HepG2 (cell line): Measurements from ENCODE around the gene CAMTA1. TPM values are rescaled to one million over a fixed set of nuclear protein-coding genes. Genes with fewer than 3 reads are reported as not detected.
A peak's percentile ranks its signal among the peaks of the same experiment; 100 is the strongest.

ENCODE experiments used
- EED ChIP-seq: sonication (generic); formaldehyde crosslinking; IDR thresholded peaks from 2 replicates; pipeline ENCODE4 v1.5.0; 2020; ENCODE audit warnings: mild to moderate bottlenecking, missing genetic modification reagents
- ISX ChIP-seq: sonication (generic); formaldehyde crosslinking; conservative IDR thresholded peaks from 2 replicates; pipeline ENCODE4 v1.5.0; 2020; ENCODE audit warnings: missing genetic modification reagents
- KLF6 ChIP-seq: IDR thresholded peaks from 2 replicates; pipeline ENCODE4 v1.8.0; 2016; ENCODE audit warnings: missing biosample characterization, missing genetic modification reagents
- THYN1 ChIP-seq: sonication (generic); formaldehyde crosslinking; IDR thresholded peaks from 2 replicates; pipeline ENCODE4 v1.8.1; 2023; ENCODE audit warnings: low read depth, mild to moderate bottlenecking, moderate library complexity, missing genetic modification reagents, borderline replicate concordance
- ZNF274 ChIP-seq: sonication (generic); formaldehyde crosslinking; IDR thresholded peaks from 2 replicates; pipeline ENCODE4 v1.5.1; 2020; ENCODE audit warnings: mild to moderate bottlenecking, missing genetic modification reagents
- ZNF331 ChIP-seq: sonication (generic); formaldehyde crosslinking; IDR thresholded peaks from 2 replicates; pipeline ENCODE4 v1.4.0; 2020; ENCODE audit warnings: missing genetic modification reagents
- ZNF530 ChIP-seq: sonication (generic); formaldehyde crosslinking; IDR thresholded peaks from 2 replicates; pipeline ENCODE4 v1.5.0; 2020; ENCODE audit warnings: low read depth, mild to moderate bottlenecking, missing genetic modification reagents
- ZSCAN20 ChIP-seq: sonication (generic); formaldehyde crosslinking; IDR thresholded peaks from 2 replicates; pipeline ENCODE4 v1.4.0; 2020; ENCODE audit warnings: missing genetic modification reagents, mild to moderate bottlenecking, borderline replicate concordance
- polyA plus RNA-seq, 8 experiments: library from polyadenylated mRNA; depleted of rRNA in 3 of 8; stranded (reverse) in 7 of 8; unstranded in 1 of 8; fragments of >200 nt; fragmentation: Illumina TruSeq in 4 of 8; extraction: Trizol in 4 of 8; gene quantifications; 2 replicates each; pipeline versions ENCODE4 v1.2.1 to v1.2.3, GENCODE V29; 2011 to 2016; ENCODE audit warnings: low read depth in 4 of 8, missing spikeins in 1 of 8, mixed read lengths in 1 of 8; ENCODE audit not compliant: insufficient read depth in 1 of 8
- total RNA-seq, 5 experiments: library from RNA; depleted of rRNA; stranded (reverse); fragments of >200 nt; fragmentation: Illumina TruSeq; extraction: Trizol; gene quantifications; 2 replicates each; pipeline ENCODE4 v1.2.3, GENCODE V29; 2016; ENCODE audit warnings: low read depth in 1 of 5
- TF ChIP-seq, protein P1 (sequence below): sonication (generic); formaldehyde crosslinking; IDR thresholded peaks from 2 replicates; pipeline ENCODE4 v1.5.0; 2020; ENCODE audit warnings: mild to moderate bottlenecking, missing genetic modification reagents
- TF ChIP-seq, protein P2 (sequence below): sonication (generic); formaldehyde crosslinking; IDR thresholded peaks from one replicate; pipeline ENCODE4 v1.5.1; 2020; ENCODE audit warnings: mild to moderate bottlenecking, missing genetic modification reagents; ENCODE audit errors: not compliant biosample characterization
- TF ChIP-seq, protein P3 (sequence below): IDR thresholded peaks from 2 replicates; pipeline ENCODE4 v1.6.1; 2016

Gene CAMTA1
- total and polyA plus RNA-seq, 2 of the 13 experiments (the other 11 are each of a cell fraction or from before 2014, with no cell fraction given) = 25.0 to 36.4 TPM

DNA sequence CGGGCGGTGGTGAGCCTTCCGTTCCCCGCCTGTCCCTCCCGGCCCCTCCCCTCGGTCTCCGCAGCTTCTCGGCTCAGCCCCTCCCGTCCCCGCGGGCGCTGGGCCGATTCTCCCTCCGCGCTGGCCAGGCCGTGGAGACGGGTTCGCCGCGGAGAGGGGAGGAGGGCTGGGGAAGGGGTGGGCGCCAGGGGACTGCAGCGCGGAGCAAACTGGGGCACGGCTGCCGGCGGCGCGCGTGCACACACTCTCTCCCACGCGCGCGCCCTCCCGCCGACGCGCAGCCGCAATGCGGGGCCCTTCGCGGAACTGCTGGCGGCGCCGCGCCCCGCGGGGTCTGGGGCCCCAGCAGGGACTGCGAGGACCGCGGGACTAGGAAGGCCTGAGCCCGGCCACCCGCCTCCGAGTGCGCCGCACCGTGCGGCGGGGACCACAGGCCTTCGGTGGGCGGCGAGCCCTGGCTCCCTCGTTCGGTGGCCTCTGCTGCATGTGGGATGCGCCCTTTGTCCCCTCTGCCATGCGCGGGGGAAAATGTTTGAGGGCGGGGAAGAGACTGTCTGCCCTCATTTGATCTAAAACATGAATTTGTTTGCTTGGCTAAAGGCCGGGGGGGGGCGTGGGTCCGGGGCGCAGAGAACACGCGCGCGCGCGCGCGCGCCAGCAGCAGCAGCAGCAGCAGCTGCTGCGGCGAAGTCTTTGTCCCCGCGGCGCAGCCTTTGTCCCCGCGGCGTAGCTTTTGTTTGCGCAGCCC, 895.1 kb downstream of the CAMTA1 start (continued):
- TF ChIP-seq, protein P1, sequence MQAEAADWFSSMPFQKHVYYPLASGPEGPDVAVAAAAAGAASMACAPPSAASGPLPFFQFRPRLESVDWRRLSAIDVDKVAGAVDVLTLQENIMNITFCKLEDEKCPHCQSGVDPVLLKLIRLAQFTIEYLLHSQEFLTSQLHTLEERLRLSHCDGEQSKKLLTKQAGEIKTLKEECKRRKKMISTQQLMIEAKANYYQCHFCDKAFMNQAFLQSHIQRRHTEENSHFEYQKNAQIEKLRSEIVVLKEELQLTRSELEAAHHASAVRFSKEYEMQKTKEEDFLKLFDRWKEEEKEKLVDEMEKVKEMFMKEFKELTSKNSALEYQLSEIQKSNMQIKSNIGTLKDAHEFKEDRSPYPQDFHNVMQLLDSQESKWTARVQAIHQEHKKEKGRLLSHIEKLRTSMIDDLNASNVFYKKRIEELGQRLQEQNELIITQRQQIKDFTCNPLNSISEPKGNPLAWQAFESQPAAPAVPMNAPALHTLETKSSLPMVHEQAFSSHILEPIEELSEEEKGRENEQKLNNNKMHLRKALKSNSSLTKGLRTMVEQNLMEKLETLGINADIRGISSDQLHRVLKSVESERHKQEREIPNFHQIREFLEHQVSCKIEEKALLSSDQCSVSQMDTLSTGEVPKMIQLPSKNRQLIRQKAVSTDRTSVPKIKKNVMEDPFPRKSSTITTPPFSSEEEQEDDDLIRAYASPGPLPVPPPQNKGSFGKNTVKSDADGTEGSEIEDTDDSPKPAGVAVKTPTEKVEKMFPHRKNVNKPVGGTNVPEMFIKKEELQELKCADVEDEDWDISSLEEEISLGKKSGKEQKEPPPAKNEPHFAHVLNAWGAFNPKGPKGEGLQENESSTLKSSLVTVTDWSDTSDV (CRISPR knock-in tag) = no peak
- TF ChIP-seq ISX (CRISPR knock-in tag) = 0 out of 2 replicates have a peak, but pooled peaks have one; percentile 10
- TF ChIP-seq, protein P2, sequence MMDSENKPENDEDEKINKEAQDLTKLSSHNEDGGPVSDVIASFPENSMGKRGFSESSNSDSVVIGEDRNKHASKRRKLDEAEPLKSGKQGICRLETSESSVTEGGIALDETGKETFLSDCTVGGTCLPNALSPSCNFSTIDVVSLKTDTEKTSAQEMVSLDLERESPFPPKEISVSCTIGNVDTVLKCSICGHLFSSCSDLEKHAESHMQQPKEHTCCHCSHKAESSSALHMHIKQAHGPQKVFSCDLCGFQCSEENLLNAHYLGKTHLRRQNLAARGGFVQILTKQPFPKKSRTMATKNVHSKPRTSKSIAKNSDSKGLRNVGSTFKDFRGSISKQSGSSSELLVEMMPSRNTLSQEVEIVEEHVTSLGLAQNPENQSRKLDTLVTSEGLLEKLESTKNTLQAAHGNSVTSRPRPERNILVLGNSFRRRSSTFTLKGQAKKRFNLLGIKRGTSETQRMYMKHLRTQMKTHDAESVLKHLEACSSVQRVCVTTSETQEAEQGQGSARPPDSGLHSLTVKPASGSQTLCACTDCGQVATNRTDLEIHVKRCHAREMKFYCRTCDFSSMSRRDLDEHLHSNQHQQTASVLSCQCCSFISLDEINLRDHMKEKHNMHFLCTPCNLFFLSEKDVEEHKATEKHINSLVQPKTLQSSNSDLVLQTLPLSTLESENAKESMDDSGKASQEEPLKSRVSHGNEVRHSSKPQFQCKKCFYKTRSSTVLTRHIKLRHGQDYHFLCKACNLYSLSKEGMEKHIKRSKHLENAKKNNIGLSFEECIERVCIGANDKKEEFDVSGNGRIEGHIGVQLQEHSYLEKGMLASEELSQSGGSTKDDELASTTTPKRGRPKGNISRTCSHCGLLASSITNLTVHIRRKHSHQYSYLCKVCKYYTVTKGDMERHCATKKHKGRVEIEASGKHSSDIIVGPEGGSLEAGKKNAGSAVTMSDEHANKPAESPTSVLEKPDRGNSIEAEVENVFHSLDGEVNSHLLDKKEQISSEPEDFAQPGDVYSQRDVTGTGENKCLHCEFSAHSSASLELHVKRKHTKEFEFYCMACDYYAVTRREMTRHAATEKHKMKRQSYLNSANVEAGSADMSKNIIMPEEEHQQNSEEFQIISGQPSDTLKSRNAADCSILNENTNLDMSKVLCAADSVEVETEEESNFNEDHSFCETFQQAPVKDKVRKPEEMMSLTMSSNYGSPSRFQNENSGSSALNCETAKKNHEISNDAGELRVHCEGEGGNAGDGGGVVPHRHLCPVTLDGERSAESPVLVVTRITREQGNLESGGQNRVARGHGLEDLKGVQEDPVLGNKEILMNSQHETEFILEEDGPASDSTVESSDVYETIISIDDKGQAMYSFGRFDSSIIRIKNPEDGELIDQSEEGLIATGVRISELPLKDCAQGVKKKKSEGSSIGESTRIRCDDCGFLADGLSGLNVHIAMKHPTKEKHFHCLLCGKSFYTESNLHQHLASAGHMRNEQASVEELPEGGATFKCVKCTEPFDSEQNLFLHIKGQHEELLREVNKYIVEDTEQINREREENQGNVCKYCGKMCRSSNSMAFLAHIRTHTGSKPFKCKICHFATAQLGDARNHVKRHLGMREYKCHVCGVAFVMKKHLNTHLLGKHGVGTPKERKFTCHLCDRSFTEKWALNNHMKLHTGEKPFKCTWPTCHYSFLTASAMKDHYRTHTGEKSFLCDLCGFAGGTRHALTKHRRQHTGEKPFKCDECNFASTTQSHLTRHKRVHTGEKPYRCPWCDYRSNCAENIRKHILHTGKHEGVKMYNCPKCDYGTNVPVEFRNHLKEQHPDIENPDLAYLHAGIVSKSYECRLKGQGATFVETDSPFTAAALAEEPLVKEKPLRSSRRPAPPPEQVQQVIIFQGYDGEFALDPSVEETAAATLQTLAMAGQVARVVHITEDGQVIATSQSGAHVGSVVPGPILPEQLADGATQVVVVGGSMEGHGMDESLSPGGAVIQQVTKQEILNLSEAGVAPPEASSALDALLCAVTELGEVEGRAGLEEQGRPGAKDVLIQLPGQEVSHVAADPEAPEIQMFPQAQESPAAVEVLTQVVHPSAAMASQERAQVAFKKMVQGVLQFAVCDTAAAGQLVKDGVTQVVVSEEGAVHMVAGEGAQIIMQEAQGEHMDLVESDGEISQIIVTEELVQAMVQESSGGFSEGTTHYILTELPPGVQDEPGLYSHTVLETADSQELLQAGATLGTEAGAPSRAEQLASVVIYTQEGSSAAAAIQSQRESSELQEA (CRISPR knock-in tag) = no peak
- TF ChIP-seq ZSCAN20 = 0 out of 2 replicates have a peak, but pooled peaks have one; percentile 41
- TF ChIP-seq, protein P3, sequence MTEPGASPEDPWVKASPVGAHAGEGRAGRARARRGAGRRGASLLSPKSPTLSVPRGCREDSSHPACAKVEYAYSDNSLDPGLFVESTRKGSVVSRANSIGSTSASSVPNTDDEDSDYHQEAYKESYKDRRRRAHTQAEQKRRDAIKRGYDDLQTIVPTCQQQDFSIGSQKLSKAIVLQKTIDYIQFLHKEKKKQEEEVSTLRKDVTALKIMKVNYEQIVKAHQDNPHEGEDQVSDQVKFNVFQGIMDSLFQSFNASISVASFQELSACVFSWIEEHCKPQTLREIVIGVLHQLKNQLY = no peak
- TF ChIP-seq THYN1 (CRISPR knock-in tag) = no peak
- TF ChIP-seq ZNF331 (CRISPR knock-in tag) = no peak
- no peak for TF ChIP-seq EED (CRISPR knock-in tag)
- no peak; the same call in 1 of the 2 replicates for TF ChIP-seq ZNF274
- no peak for TF ChIP-seq ZNF530 (CRISPR knock-in tag)
- TF ChIP-seq KLF6 (CRISPR knock-in tag) = no peak
